ENCODE measurements around the gene SLTM.

GRCh38 chr15:58909616-58910015 is 23.9 kb downstream of the SLTM start:
- TF ChIP-seq CTCF (IDR thresholded peaks at IDR 0.05; ENCODE audit: low read depth, low read length, poor library complexity, severe bottlenecking): no peak
- TF ChIP-seq EZH2phosphoT487 (IDR thresholded peaks at IDR 0.05; ENCODE audit: borderline replicate concordance, low read length): no peak

Measured in DOHH2 (cell line).